ENCODE measurements around the gene TEX53.

DNA sequence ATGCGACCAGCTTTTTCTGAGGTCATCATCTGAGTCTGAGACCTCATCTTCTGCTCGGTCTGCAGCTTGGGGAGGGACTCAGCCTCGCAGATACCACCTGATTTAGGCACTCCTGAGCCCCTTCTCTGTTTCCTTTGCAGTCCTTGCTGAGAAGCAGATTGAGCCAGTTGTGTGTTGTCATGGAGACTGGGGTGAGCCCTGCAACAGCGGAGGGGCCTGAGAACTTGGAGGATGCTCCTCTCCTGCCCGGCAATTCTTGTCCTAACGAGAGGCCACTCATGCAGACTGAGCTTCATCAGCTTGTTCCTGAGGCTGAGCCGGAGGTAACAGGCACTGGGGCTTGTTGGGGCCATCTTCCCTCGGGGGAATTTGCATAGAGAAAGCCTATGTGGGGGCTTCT, 19.2 kb downstream of the TEX53 start:
- TF ChIP-seq, protein P1, sequence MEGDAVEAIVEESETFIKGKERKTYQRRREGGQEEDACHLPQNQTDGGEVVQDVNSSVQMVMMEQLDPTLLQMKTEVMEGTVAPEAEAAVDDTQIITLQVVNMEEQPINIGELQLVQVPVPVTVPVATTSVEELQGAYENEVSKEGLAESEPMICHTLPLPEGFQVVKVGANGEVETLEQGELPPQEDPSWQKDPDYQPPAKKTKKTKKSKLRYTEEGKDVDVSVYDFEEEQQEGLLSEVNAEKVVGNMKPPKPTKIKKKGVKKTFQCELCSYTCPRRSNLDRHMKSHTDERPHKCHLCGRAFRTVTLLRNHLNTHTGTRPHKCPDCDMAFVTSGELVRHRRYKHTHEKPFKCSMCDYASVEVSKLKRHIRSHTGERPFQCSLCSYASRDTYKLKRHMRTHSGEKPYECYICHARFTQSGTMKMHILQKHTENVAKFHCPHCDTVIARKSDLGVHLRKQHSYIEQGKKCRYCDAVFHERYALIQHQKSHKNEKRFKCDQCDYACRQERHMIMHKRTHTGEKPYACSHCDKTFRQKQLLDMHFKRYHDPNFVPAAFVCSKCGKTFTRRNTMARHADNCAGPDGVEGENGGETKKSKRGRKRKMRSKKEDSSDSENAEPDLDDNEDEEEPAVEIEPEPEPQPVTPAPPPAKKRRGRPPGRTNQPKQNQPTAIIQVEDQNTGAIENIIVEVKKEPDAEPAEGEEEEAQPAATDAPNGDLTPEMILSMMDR (conservative IDR thresholded peaks at IDR 0.05 in 1 of 2, IDR thresholded peaks at IDR 0.05 in 1 of 2; ENCODE audit: low read depth in 1 of 2, low read length in 2 of 2), result no peak
- no peak for TF ChIP-seq EZH2 (IDR thresholded peaks at IDR 0.05; ENCODE audit: low read length, missing control alignments)

All from fibroblast of lung (primary cell).